Measurements from ENCODE around the gene EVX2.

Gene EVX2

GRCh38 chr2:176095421-176095820 lies 11.7 kb upstream of the EVX2 start:
- DNase-seq: no peak

DNA sequence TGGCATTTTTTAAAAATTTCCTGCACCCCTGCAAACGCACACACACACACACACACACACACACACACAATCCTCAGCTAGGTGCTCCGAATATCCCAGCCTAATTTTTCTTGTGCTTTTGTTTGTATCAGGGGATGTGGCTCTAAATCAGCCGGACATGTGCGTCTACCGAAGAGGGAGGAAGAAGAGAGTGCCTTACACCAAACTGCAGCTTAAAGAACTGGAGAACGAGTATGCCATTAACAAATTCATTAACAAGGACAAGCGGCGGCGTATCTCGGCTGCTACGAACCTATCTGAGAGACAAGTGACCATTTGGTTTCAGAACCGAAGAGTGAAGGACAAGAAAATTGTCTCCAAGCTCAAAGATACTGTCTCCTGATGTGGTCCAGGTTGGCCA lies 10.6 kb upstream of the EVX2 start:
- no peak for DNase-seq

DNA sequence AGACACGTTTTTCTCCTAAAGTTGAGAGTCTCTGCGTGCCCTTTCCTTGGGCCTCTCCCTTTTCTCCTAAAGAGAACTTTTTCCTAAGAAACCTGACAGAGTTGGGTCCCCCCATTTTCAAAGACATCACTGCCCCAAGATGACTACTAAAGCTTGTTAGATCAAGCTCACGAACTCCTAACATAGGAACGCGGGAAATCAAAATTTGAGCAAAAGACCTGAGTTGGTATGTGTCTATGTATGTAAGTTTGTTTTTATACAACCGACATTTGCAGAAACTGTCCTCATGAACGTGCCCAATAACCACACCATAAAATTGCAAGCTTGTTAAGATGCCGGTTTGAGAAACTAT lies 10.1 kb upstream of the EVX2 start:
- no peak for DNase-seq

GRCh38 chr2:176093145-176093897 lies 9.6 kb upstream of the EVX2 start:
- DNase-seq: no peak

GRCh38 chr2:176092270-176093144 lies 8.7 kb upstream of the EVX2 start, which contains the start of gene HOXD13:
Gene HOXD13 (plus strand): TSS chr2:176092721. CDS start chr2:176092891, 170 bp downstream.
- DNase-seq: no peak

DNA sequence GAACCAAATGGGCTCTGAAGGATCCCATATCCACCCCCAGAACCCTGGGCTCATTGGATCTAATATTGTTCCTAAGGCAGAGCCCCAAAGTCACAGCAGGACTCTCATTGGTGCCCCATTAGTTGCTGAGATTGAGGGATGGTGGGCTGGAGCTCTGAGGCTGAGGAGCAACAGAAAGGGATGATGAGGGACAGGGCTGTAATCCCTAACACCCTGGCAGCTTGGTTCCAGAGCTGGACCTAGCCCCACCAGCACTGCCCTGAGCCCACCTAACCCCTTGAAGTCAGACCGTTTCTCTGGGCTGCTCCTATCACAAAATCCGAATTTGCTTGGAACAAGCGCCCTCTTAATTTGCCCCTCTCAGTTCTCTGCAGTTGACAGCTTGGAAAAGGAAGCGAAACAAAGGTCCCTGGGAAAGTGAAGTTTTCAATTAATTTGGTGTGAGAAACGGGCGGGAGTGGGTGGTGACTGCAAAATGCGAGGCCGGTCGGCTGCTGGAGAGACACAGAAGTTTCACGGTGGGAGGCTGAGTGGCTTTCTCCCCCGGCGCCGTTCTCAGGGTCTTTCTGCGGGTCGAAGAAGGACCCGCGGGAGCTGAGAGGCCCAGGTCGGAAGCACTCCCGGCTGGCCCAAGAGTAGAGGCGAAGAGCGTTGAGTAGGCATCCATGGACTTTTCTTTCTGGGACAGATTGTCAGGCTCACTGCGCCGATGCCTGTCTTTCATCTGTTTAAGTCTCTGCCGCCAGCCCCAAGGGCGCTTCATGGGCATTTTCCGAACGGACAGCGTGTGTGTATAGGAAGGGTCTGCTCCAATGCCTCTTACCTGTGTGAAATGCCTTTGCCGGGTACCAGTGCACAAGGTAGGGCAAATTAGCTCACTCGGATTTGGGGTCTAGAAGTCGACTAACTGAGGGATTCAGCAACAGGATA lies 7.8 kb upstream of the EVX2 start:
- DNase-seq: no peak

DNA sequence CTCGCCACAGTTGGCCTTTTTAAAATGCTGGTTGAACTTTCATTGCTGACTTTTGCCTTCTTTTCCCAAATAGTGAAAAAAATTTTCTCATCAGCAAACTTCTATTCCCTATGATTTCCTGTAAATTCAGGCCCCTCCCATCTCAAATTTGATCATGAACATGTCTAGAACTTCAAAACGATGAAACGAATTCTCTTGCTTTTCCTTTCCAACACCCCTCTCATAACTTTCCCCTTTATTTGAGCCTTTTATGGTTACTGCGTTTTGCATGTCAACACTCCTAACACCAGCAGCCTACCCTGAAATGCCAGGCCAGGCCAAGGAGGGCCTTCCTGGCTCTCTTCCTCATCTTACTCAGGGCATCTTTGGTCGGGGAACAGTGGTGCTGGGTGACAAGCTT lies 7.1 kb upstream of the EVX2 start:
- no peak for DNase-seq

DNA sequence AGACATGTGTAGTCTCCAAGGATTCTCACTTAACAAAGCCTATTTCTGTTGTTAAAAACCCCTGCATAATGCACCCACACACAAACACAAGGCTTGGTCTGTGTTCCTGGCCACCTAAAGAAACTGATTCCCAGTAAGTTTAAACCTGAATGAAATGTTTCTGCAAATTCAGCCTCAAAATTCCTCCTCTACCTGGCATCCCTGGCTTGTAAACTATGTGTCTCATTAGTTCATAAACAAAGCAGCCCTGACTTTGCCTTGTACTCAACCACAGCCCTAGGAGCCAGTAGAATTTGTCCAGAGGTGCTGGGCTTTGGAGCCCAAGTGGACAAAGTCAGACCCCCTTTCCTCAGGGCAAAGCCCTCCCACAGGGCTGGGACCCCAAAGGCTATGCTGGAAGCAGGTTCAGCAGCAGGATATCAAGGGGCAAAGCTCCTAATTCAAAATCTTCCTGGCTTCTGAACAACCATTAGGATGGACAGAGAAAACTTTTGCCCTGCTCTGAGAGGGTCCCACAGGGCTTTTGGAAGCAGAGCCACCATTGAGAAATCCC lies 6.2 kb upstream of the EVX2 start:
- no peak for DNase-seq

DNA sequence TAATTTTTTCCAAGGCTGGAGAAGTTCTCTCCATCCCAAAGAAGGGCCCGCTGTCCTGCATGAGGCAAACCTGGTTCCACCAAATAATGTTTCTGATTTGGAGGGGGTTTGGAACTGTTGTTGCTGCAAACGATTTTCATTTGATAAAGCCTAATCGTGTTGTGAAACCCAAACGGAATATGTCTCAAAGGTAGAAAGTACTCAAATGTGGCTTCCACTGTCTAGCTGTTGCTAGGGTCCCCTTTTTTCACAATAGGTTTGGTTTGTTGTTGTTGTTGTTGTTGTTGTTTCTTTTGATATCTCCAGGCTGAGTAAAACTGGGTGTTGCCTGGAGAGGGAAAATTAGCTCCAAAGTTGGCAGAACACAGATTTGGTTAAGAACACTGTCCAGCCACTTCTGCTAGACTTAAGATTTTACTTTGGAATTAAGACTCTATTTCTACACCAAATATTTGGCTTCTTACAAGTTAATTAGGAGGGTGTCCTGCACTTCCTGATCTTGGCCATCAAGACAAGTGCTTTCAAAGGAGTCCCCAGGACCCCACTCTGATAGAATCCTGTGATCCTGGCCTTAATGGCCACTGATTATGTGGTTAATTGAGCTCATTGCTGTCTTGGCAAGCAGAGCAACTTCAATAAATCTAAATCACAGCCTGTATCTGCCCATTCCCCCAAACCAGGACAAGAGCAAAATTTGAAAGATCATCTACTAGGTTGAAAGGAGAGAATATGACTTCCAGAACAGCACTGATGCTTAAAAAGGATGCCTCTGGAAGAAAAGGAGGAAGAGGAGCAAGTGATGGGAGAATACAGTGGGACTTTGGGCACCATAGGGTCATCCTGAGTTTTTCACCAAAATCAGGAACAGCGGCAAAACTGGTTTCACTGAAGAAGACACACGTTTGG lies 5.4 kb upstream of the EVX2 start:
- DNase-seq: no peak

GRCh38 chr2:176088048-176088936 lies 4.5 kb upstream of the EVX2 start:
- DNase-seq: peak; percentile 27

DNA sequence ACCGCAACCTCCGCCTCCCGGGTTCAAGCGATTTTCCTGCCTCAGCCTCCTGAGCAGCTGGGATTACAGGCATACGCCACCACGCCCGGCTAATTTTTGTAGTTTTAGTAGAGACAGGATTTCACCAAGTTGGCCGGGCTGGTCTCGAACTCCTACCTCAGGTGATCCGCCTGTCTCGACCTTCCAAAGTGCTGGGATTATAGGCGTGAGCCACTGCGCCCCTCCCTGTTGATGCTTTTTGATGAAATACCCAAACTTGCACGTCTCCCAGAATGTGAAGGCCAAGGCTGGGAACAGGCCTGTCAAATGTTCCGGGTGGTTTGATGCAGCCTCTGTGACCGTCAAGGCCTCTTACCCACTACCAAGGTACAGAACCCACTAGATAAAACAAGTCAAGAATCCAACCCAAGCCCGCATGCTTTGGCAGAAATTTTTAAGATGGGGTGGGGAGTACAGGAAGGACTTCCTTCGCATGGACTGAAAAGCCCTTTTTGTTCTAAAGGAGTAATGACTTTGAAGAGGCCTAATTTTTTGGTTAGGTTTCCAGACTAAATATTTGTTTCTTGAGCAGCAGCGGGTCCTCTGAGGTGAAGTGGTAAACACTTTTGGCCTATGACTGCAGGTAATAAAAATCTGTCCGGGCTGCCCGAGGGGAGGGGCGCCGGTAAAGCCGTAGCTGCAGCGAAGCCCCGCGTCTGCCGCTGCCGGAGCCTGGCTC lies 3.7 kb upstream of the EVX2 start:
- DNase-seq: no peak

- DNase-seq: no peak
Measured at GRCh38 chr2:176085861-176086771, 2.4 kb upstream of the EVX2 start.

DNA sequence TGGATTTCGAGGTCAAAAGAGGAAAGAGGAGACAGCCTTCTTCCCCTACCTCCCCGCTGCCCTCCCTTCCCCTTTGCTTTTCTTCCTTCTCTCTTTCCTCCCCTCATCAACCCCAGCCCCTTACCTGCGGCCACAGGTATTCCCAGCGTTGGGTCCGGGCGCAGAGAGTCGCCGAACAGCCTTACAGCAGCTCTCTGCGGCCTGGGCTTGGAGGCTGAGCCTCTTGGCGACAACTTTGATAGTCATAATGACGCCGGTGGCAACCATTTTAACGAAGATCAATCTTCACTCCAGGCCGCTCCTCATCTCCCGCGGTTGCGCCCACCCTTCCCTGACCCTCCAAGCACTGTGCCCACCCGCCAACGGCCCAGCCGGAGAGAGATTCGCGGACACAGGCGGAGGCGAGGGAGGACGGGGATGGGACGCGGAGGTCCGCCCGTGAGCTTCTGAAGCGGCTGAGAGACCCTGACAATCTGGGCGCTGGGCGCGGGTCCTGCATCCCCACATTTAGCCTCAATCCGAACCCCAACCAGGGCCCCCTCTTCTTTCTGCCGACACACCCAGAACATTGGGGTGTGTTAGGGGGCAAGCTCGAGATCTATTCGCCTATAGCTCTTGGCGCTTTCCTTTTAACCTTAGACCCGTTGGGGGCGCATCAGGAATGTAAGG lies 1.5 kb upstream of the EVX2 start:
- DNase-seq: no peak

GRCh38 chr2:176084611-176085119 lies 903 bp upstream of the EVX2 start:
- no peak for DNase-seq

GRCh38 chr2:176082824-176083751 lies 674 bp downstream of the EVX2 start:
- no peak for DNase-seq

- no peak for DNase-seq
Measured at GRCh38 chr2:176082525-176082823, 1.3 kb downstream of the EVX2 start.
